NCI-H1436 (cell line): ENCODE results near the gene ZBTB33.

ENCODE experiments used
- DNase-seq: peaks from one replicate; lab custom pipeline; 2025; lab: John Stamatoyannopoulos, UW

The ZBTB33 gene

GRCh38 chrX:120264341-120264740, 13.7 kb downstream of the ZBTB33 start:
- DNase-seq, result no peak

GRCh38 chrX:120269373-120270035, 18.9 kb downstream of the ZBTB33 start:
- DNase-seq, result no peak

GRCh38 chrX:120270567-120270966, 20.0 kb downstream of the ZBTB33 start:
- DNase-seq, result no peak

- DNase-seq, result no peak
These were observed 20.6 kb downstream of the ZBTB33 start for GRCh38 chrX:120271218-120271617.

- no peak for DNase-seq
These were observed 23.5 kb downstream of the ZBTB33 start for GRCh38 chrX:120274145-120274544.

- no peak for DNase-seq
These were observed 24.3 kb downstream of the ZBTB33 start for GRCh38 chrX:120274958-120275357.

GRCh38 chrX:120281021-120281624, 30.5 kb downstream of the ZBTB33 start:
- no peak for DNase-seq

GRCh38 chrX:120281761-120282160, 31.1 kb downstream of the ZBTB33 start:
- DNase-seq, result no peak

- no peak for DNase-seq
These were observed 32.1 kb downstream of the ZBTB33 start for GRCh38 chrX:120282697-120283096.

- no peak for DNase-seq
These were observed 36.3 kb downstream of the ZBTB33 start for GRCh38 chrX:120286733-120287512.

GRCh38 chrX:120287513-120288112, 37.0 kb downstream of the ZBTB33 start:
- DNase-seq, result no peak

- DNase-seq, result peak; percentile 29
These were observed 39.5 kb downstream of the ZBTB33 start for GRCh38 chrX:120290107-120290506.

- DNase-seq, result peak; percentile 35
These were observed 40.6 kb downstream of the ZBTB33 start for GRCh38 chrX:120291211-120291610.

GRCh38 chrX:120293015-120293414, 42.4 kb downstream of the ZBTB33 start:
- DNase-seq, result no peak

GRCh38 chrX:120294651-120295050, 44.0 kb downstream of the ZBTB33 start:
- DNase-seq, result no peak

GRCh38 chrX:120297923-120298322, 47.3 kb downstream of the ZBTB33 start:
- no peak for DNase-seq

GRCh38 chrX:120299928-120300327, 49.3 kb downstream of the ZBTB33 start:
- no peak for DNase-seq

GRCh38 chrX:120301497-120301896, 50.9 kb downstream of the ZBTB33 start:
- DNase-seq, result no peak

- no peak for DNase-seq
These were observed 51.3 kb downstream of the ZBTB33 start for GRCh38 chrX:120301960-120302359.

- DNase-seq, result no peak
These were observed 51.8 kb downstream of the ZBTB33 start for GRCh38 chrX:120302434-120302833.

GRCh38 chrX:120304256-120304655, 53.6 kb downstream of the ZBTB33 start:
- DNase-seq, result no peak

- DNase-seq, result no peak
These were observed 55.0 kb downstream of the ZBTB33 start for GRCh38 chrX:120305531-120306141.
